Glomerular endothelial cell (primary cell): ENCODE data around the gene TFF2. TPM values are rescaled to one million over a fixed set of nuclear protein-coding genes. Genes with fewer than 3 reads are reported as not detected.

ENCODE experiments used
- total RNA-seq: library from RNA; depleted of rRNA; stranded (reverse); fragments of >200 nt; gene quantifications from 2 replicates; pipeline ENCODE4 v1.2.3, GENCODE V29; 2015

TFF2 gene
- total RNA-seq, 1 donor from 2014 or later, result not detected

Other genes with a start within 250 kb of the TFF2 start
- 29.5 and 66.0 TPM in 2 replicates for gene ABCG1, start 131.9 kb downstream of the TFF2 start, total RNA-seq
- 5.4 and 10.8 TPM in 2 replicates for gene TFF3, start 35.6 kb downstream of the TFF2 start, total RNA-seq
- gene TFF1, start 15.5 kb upstream of the TFF2 start, total RNA-seq, result not detected in 2 replicates
- not detected in 2 replicates for gene TMPRSS3, start 45.1 kb upstream of the TFF2 start, total RNA-seq
- gene UBASH3A, start 52.9 kb upstream of the TFF2 start, total RNA-seq, result not detected in 2 replicates
- gene RSPH1, start 145.2 kb upstream of the TFF2 start, total RNA-seq, result 0.15 TPM in 1 of 2 replicates, not detected in the other
- gene SLC37A1, start 162.9 kb upstream of the TFF2 start, total RNA-seq, result 13.6 and 26.8 TPM in 2 replicates